ENCODE measurements around the gene IBTK. TPM values are rescaled to one million over a fixed set of nuclear protein-coding genes. Genes with fewer than 3 reads are reported as not detected.
A peak's percentile ranks its signal among the peaks of the same experiment; 100 is the strongest.

The IBTK gene
- total RNA-seq, 1 donor from 2014 or later, result 15.5 TPM

GRCh38 chr6:82144852-82145340 lies 102.6 kb downstream of the IBTK start:
- no peak overlapping the region for H3K4me3 ChIP-seq
- no peaks in the 10 kb centered on the region for H3K36me3 ChIP-seq
- DNase-seq (ENCODE audit: extremely low spot score in 2 of 2), result no peak
- intact Hi-C loops (cut with DNase I), result no loop called here
- peak overlapping the region; percentile 48 for H3K27ac ChIP-seq
- no peaks in the 10 kb centered on the region for H3K9me3 ChIP-seq
- TF ChIP-seq, protein P1, sequence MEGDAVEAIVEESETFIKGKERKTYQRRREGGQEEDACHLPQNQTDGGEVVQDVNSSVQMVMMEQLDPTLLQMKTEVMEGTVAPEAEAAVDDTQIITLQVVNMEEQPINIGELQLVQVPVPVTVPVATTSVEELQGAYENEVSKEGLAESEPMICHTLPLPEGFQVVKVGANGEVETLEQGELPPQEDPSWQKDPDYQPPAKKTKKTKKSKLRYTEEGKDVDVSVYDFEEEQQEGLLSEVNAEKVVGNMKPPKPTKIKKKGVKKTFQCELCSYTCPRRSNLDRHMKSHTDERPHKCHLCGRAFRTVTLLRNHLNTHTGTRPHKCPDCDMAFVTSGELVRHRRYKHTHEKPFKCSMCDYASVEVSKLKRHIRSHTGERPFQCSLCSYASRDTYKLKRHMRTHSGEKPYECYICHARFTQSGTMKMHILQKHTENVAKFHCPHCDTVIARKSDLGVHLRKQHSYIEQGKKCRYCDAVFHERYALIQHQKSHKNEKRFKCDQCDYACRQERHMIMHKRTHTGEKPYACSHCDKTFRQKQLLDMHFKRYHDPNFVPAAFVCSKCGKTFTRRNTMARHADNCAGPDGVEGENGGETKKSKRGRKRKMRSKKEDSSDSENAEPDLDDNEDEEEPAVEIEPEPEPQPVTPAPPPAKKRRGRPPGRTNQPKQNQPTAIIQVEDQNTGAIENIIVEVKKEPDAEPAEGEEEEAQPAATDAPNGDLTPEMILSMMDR (IDR thresholded peaks at IDR 0.05), result no peak
- no peak for TF ChIP-seq POLR2A (IDR thresholded peaks at IDR 0.05)
- peak in 1 of 2 donors; percentile 17 for TF ChIP-seq POLR2AphosphoS5 (IDR thresholded peaks at IDR 0.05; ENCODE audit: insufficient read depth in 1 of 2, low read depth in 1 of 2)
- H3K4me1 ChIP-seq, result peaks cover 17% of the 10 kb centered on the region
- H3K27me3 ChIP-seq, result no peaks in the 10 kb centered on the region

DNA sequence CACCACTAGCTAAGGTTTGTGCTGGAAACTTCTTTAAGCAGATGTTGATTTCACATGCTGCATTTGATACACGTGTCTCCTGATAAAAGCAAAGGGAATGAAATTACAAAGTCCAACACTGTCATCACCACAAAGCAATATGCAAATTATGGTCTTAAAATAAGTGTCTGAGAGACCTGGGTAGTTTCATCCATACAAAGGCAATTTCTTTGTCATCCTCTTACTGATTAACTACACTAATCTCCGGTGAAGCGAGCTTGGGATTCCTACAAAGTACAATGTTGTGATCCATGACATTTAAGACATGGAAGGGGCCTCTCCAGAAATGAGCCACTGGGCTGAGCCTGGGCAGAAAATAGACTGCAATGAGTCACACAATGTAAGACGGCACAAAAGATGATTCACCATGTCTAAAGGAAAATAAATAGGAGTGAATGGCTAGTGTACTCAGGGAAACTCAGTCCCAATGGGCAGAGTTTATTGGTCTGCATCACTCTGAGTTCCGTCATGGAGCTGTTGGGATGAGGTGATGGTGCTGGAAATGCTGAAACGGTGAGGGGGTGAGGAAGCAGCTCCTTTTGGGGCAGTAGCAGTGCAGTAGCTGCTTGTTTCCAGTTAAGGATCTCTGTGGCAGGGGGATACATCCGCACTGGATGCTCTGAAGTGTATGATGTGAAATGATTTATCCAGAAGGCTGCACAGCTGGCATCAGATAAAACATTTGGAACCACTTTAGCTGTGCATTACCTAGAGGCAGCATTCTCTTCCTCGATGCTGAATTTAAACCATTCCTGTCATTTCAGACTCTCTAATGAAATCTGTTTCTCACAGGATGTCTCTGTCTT lies 103.3 kb downstream of the IBTK start:
- DNase-seq (ENCODE audit: extremely low spot score in 2 of 2), result no peak
- no peaks in the 10 kb centered on the region for H3K27me3 ChIP-seq
- peaks cover 17% of the 10 kb centered on the region for H3K4me1 ChIP-seq
- intact Hi-C loops (cut with DNase I), result no loop called here
- no peaks in the 10 kb centered on the region for H3K9me3 ChIP-seq
- H3K27ac ChIP-seq, result peak overlapping the region; percentile 60
- TF ChIP-seq POLR2A (IDR thresholded peaks at IDR 0.05) (no peak), POLR2AphosphoS5 (IDR thresholded peaks at IDR 0.05; ENCODE audit: insufficient read depth in 1 of 2, low read depth in 1 of 2) (peak in 1 of 2 donors; percentile 40)
- TF ChIP-seq, protein P1 (IDR thresholded peaks at IDR 0.05), result no peak
- H3K4me3 ChIP-seq, result no peak overlapping the region
- H3K36me3 ChIP-seq, result no peaks in the 10 kb centered on the region

DNA sequence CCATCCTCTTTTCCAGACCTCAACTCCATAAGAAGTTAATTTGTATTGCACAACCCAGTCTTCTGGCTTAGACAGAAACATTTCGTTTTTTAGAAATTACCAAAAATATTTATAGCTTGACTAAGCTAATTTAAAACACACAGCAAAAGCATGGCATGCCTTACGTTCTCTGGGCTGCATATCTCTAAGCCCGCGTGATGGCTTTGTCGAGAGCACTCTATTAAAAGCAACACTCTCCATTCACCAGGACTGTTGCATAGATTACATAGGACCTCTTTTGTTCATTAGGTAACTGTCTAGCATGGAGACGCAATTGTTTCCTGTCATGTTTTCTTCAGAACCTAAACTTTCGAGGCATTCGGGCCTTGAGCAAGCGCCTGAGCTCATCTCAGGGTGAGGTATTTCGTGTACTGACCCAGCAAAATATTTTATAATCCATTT lies 104.5 kb downstream of the IBTK start:
- no peaks in the 10 kb centered on the region for H3K27me3 ChIP-seq
- H3K9me3 ChIP-seq, result no peaks in the 10 kb centered on the region
- H3K27ac ChIP-seq, result peak overlapping the region; percentile 60
- TF ChIP-seq POLR2AphosphoS5 (IDR thresholded peaks at IDR 0.05; ENCODE audit: insufficient read depth in 1 of 2, low read depth in 1 of 2) (no peak), POLR2A (IDR thresholded peaks at IDR 0.05) (no peak)
- TF ChIP-seq, protein P1 (IDR thresholded peaks at IDR 0.05), result no peak
- H3K36me3 ChIP-seq, result no peaks in the 10 kb centered on the region
- intact Hi-C loops (cut with DNase I), result no loop called here
- DNase-seq (ENCODE audit: extremely low spot score in 2 of 2), result no peak
- peaks cover 17% of the 10 kb centered on the region for H3K4me1 ChIP-seq
- H3K4me3 ChIP-seq, result no peak overlapping the region

DNA sequence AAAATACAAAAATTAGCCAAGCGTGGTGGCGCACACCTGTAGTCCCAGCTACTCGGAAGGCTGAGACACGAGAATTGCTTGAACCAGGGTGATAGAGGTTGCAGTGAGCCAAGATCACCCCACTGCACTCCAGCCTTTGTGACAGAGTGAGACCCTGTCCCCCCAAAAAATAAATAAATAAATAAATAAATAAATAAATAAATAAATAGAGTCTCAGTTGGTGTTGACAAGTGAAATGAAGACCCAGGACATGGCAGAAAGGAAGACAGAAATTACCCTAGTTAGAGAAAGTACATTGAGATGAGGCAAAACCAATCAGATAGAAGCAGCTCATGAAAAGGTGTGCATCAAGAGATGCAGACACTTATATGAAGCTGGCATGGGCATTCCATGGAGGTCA lies 105.0 kb downstream of the IBTK start:
- TF ChIP-seq POLR2AphosphoS5 (IDR thresholded peaks at IDR 0.05; ENCODE audit: insufficient read depth in 1 of 2, low read depth in 1 of 2) (no peak), POLR2A (IDR thresholded peaks at IDR 0.05) (no peak)
- TF ChIP-seq, protein P1 (IDR thresholded peaks at IDR 0.05), result no peak
- no peaks in the 10 kb centered on the region for H3K9me3 ChIP-seq
- H3K4me1 ChIP-seq, result peaks cover 17% of the 10 kb centered on the region
- no peaks in the 10 kb centered on the region for H3K27me3 ChIP-seq
- H3K27ac ChIP-seq, result peak overlapping the region; percentile 22
- no peaks in the 10 kb centered on the region for H3K36me3 ChIP-seq
- DNase-seq (ENCODE audit: extremely low spot score in 2 of 2), result no peak
- intact Hi-C loops (cut with DNase I), result no loop called here
- H3K4me3 ChIP-seq, result no peak overlapping the region
